Activated T-helper 1 cell treated with Interleukin-2 at 50 U/mL for 16 hours (primary cell): Measurements from ENCODE around the gene MS4A18.
"Not testable (repeated sequence)": the region's sequence is repeated elsewhere in the genome, so short reads cannot be mapped to it uniquely, and the experiment has no call there.

ENCODE experiments used
- DNase-seq: peaks from one replicate; pipeline ENCODE4 v3.0.0-alpha.2; 2020; ENCODE audit warnings: low read depth

MS4A18 gene

GRCh38 chr11:60724420-60724819 lies at the start of gene MS4A18:
MS4A18 (plus strand) TSS chr11:60724720.
- DNase-seq = no peak

- not testable (repeated sequence) for DNase-seq
Observed at GRCh38 chr11:60678231-60678630, 46.3 kb upstream of the MS4A18 start.

GRCh38 chr11:60679879-60680278 lies 44.6 kb upstream of the MS4A18 start:
- no peak for DNase-seq

GRCh38 chr11:60680455-60681119 lies 43.9 kb upstream of the MS4A18 start:
- no peak for DNase-seq

- DNase-seq = not testable (repeated sequence)
Observed at GRCh38 chr11:60684541-60684848, 40.0 kb upstream of the MS4A18 start.

- DNase-seq = no peak
Observed at GRCh38 chr11:60691661-60692060, 32.9 kb upstream of the MS4A18 start.

GRCh38 chr11:60699284-60699691 lies 25.2 kb upstream of the MS4A18 start, which contains the start of gene MS4A8:
MS4A8 (plus strand) TSS chr11:60699612; CDS start chr11:60700861, 1,249 bp downstream.
- no peak for DNase-seq

- no peak for DNase-seq
Observed at GRCh38 chr11:60699936-60700335, 24.6 kb upstream of the MS4A18 start.

GRCh38 chr11:60700689-60701468 lies 23.6 kb upstream of the MS4A18 start:
- DNase-seq = no peak

- no peak for DNase-seq
Observed at GRCh38 chr11:60701469-60701818, 23.1 kb upstream of the MS4A18 start.

- DNase-seq = no peak
Observed at GRCh38 chr11:60703374-60703773, 21.1 kb upstream of the MS4A18 start.

GRCh38 chr11:60705895-60706294 lies 18.6 kb upstream of the MS4A18 start:
- no peak for DNase-seq

GRCh38 chr11:60706931-60707330 lies 17.6 kb upstream of the MS4A18 start:
- no peak for DNase-seq

- no peak for DNase-seq
Observed at GRCh38 chr11:60710482-60710881, 14.0 kb upstream of the MS4A18 start.

GRCh38 chr11:60711276-60711675 lies 13.2 kb upstream of the MS4A18 start:
- no peak for DNase-seq

- not testable (repeated sequence) for DNase-seq
Observed at GRCh38 chr11:60713423-60713822, 11.1 kb upstream of the MS4A18 start.

- no peak for DNase-seq
Observed at GRCh38 chr11:60717956-60718355, 6.6 kb upstream of the MS4A18 start.

GRCh38 chr11:60718524-60719316 lies 5.8 kb upstream of the MS4A18 start:
- DNase-seq = no peak

- DNase-seq = no peak
Observed at GRCh38 chr11:60719391-60719790, 5.1 kb upstream of the MS4A18 start.

GRCh38 chr11:60720460-60720859 lies 4.1 kb upstream of the MS4A18 start:
- no peak for DNase-seq

GRCh38 chr11:60725592-60725991 lies 1.1 kb downstream of the MS4A18 start:
- no peak for DNase-seq

- no peak for DNase-seq
Observed at GRCh38 chr11:60731586-60731985, 7.1 kb downstream of the MS4A18 start.

GRCh38 chr11:60734279-60734678 lies 9.8 kb downstream of the MS4A18 start:
- DNase-seq = no peak
